Memory B cell (primary cell): Measurements from ENCODE around the gene SNX14.

Experiments
- ATAC-seq: fragments of 150-1000 bp; cut with Tn5 transposase; 2 replicates; pipeline ENCODE4 v1.10.0; 2021; ENCODE audit warnings: low read depth, mild to moderate bottlenecking, moderate library complexity
- DNase-seq, 2 donors: peaks; one replicate each; pipeline ENCODE4 v3.0.0; 2022; ENCODE audit warnings: low spot score in 2 of 2
- H3K27ac Mint-ChIP-seq: one replicate; pipeline ENCODE4 v1.8.0; 2022; ENCODE audit warnings: mild to moderate bottlenecking, moderate library complexity, mixed read lengths
- H3K27me3 Mint-ChIP-seq: one replicate; pipeline ENCODE4 v1.8.0; 2022; ENCODE audit warnings: mixed read lengths
- H3K36me3 Mint-ChIP-seq: one replicate; pipeline ENCODE4 v1.8.0; 2022; ENCODE audit warnings: mild to moderate bottlenecking, mixed read lengths
- H3K4me1 Mint-ChIP-seq: one replicate; pipeline ENCODE4 v1.8.0; 2022; ENCODE audit warnings: mixed read lengths
- H3K4me3 Mint-ChIP-seq: one replicate; pipeline ENCODE4 v1.8.0; 2022; ENCODE audit warnings: mild to moderate bottlenecking, moderate library complexity, mixed read lengths
- H3K9me3 Mint-ChIP-seq: one replicate; pipeline ENCODE4 v1.8.0; 2022; ENCODE audit warnings: mixed read lengths

The SNX14 gene

GRCh38 chr6:85460154-85460920 is 133.3 kb downstream of the SNX14 start:
- H3K9me3 Mint-ChIP-seq = no peaks in the 10 kb centered on the region
- H3K36me3 Mint-ChIP-seq = peaks cover 3% of the 10 kb centered on the region
- no peaks in the 10 kb centered on the region for H3K27me3 Mint-ChIP-seq
- ATAC-seq = no peak
- H3K4me1 Mint-ChIP-seq = peaks cover 68% of the 10 kb centered on the region
- DNase-seq = no peak
- H3K4me3 Mint-ChIP-seq = peak overlapping the region; percentile 22
- peak overlapping the region; percentile 82 for H3K27ac Mint-ChIP-seq

GRCh38 chr6:85459224-85459901 is 134.3 kb downstream of the SNX14 start:
- peaks cover 3% of the 10 kb centered on the region for H3K36me3 Mint-ChIP-seq
- H3K4me1 Mint-ChIP-seq = peaks cover 63% of the 10 kb centered on the region
- peak overlapping the region; percentile 28 for H3K4me3 Mint-ChIP-seq
- peak overlapping the region; percentile 83 for H3K27ac Mint-ChIP-seq
- no peaks in the 10 kb centered on the region for H3K9me3 Mint-ChIP-seq
- DNase-seq (no peak), ATAC-seq (no peak)
- no peaks in the 10 kb centered on the region for H3K27me3 Mint-ChIP-seq

GRCh38 chr6:85458782-85459181 is 134.9 kb downstream of the SNX14 start:
- Mint-ChIP-seq H3K9me3 (no peaks in the 10 kb centered on the region), H3K4me1 (peaks cover 63% of the 10 kb centered on the region), H3K27me3 (no peaks in the 10 kb centered on the region), H3K27ac (peak overlapping the region; percentile 83), H3K4me3 (peak overlapping the region; percentile 28), H3K36me3 (peaks cover 3% of the 10 kb centered on the region)
- no peak for DNase-seq
- no peak for ATAC-seq

- H3K4me1 Mint-ChIP-seq = peaks cover 63% of the 10 kb centered on the region
- no peaks in the 10 kb centered on the region for H3K27me3 Mint-ChIP-seq
- no peak for DNase-seq
- peaks cover 3% of the 10 kb centered on the region for H3K36me3 Mint-ChIP-seq
- H3K4me3 Mint-ChIP-seq = peak overlapping the region; percentile 53
- ATAC-seq = peak; percentile 56
- H3K27ac Mint-ChIP-seq = peak overlapping the region; percentile 83
- H3K9me3 Mint-ChIP-seq = no peaks in the 10 kb centered on the region
Measured at GRCh38 chr6:85458184-85458583, 135.5 kb downstream of the SNX14 start.

- Mint-ChIP-seq H3K36me3 (peaks cover 3% of the 10 kb centered on the region), H3K4me3 (no peak overlapping the region), H3K4me1 (peaks cover 65% of the 10 kb centered on the region), H3K27me3 (no peaks in the 10 kb centered on the region), H3K27ac (peak overlapping the region; percentile 83), H3K9me3 (no peaks in the 10 kb centered on the region)
- ATAC-seq (no peak), DNase-seq (no peak)
Measured at GRCh38 chr6:85456782-85457181, 136.9 kb downstream of the SNX14 start.
